Measurements from ENCODE around the gene APIP.

Gene APIP
- 7.0 to 26.0 reads per million in 2 donors for total RNA-seq

- DNase-seq: peak; percentile 97
These were observed at the start of gene APIP, which contains the start of gene PDHX for GRCh38 chr11:34916015-34916842. Gene APIP (minus strand): TSS chr11:34916379. CDS start chr11:34916284, 95 bp downstream. Gene PDHX (plus strand): TSS chr11:34916618. CDS start chr11:34916656, 38 bp downstream.

GRCh38 chr11:34964610-34965331 is 48.6 kb upstream of the APIP start:
- no peak for DNase-seq

GRCh38 chr11:34963351-34963750 is 47.2 kb upstream of the APIP start:
- no peak for DNase-seq

GRCh38 chr11:34962034-34962433 is 45.9 kb upstream of the APIP start:
- no peak for DNase-seq

- DNase-seq: no peak
These were observed 44.1 kb upstream of the APIP start for GRCh38 chr11:34960277-34960676.

- no peak for DNase-seq
These were observed 43.6 kb upstream of the APIP start for GRCh38 chr11:34959770-34960169.

GRCh38 chr11:34957606-34958005 is 41.4 kb upstream of the APIP start:
- DNase-seq: no peak

GRCh38 chr11:34957206-34957605 is 41.0 kb upstream of the APIP start:
- no peak for DNase-seq

- no peak for DNase-seq
These were observed 37.8 kb upstream of the APIP start for GRCh38 chr11:34953955-34954354.

- no peak for DNase-seq
These were observed 32.5 kb upstream of the APIP start for GRCh38 chr11:34948696-34949095.

GRCh38 chr11:34944692-34945091 is 28.5 kb upstream of the APIP start:
- DNase-seq: no peak

GRCh38 chr11:34941688-34942087 is 25.5 kb upstream of the APIP start:
- no peak for DNase-seq

- no peak for DNase-seq
These were observed 24.0 kb upstream of the APIP start for GRCh38 chr11:34940026-34940677.

- DNase-seq: no peak
These were observed 22.4 kb upstream of the APIP start for GRCh38 chr11:34938611-34939010.

GRCh38 chr11:34936945-34937629 is 20.9 kb upstream of the APIP start:
- no peak for DNase-seq

GRCh38 chr11:34929794-34930763 is 13.9 kb upstream of the APIP start:
- no peak for DNase-seq

- no peak for DNase-seq
These were observed 12.9 kb upstream of the APIP start for GRCh38 chr11:34928960-34929680.

GRCh38 chr11:34928268-34928959 is 12.2 kb upstream of the APIP start:
- no peak for DNase-seq

GRCh38 chr11:34926831-34927132 is 10.6 kb upstream of the APIP start:
- no peak for DNase-seq

- no peak for DNase-seq
These were observed 10.1 kb upstream of the APIP start for GRCh38 chr11:34926101-34926830.

All from T-helper 9 cell (primary cell).